Hepatocyte (in vitro differentiated cells): Measurements from ENCODE around the gene ZFC3H1. TPM values are rescaled to one million over a fixed set of nuclear protein-coding genes. Genes with fewer than 3 reads are reported as not detected.

Experiments used
- DNase-seq: peaks from one replicate; pipeline ENCODE4 v3.0.0-alpha.2; 2016; ENCODE audit warnings: low spot score
- H2AFZ ChIP-seq: fragments of 200-600 bp; sonication (generic); 2 replicates; pipeline ENCODE4 v1.6.0; 2016; ENCODE audit warnings: antibody characterized with exemption, mild to moderate bottlenecking
- H3K27ac ChIP-seq: fragments of 200-600 bp; sonication (generic); 2 replicates; pipeline ENCODE4 v1.5.1; 2016; ENCODE audit warnings: mild to moderate bottlenecking
- H3K27me3 ChIP-seq: fragments of 200-600 bp; sonication (generic); 2 replicates; pipeline ENCODE4 v1.6.1; 2016
- H3K36me3 ChIP-seq: fragments of 200-600 bp; sonication (generic); replicated peaks from 2 replicates; pipeline ENCODE4 v1.5.1; 2016; ENCODE audit warnings: low read depth; ENCODE audit not compliant: insufficient read depth
- H3K4me1 ChIP-seq: fragments of 200-600 bp; sonication (generic); 2 replicates; pipeline ENCODE4 v1.5.1; 2016; ENCODE audit warnings: mild to moderate bottlenecking, moderate library complexity; ENCODE audit not compliant: insufficient read depth
- H3K4me2 ChIP-seq: fragments of 200-600 bp; sonication (generic); 2 replicates; pipeline ENCODE4 v1.6.0; 2016
- H3K4me3 ChIP-seq: fragments of 200-600 bp; sonication (generic); 2 replicates; pipeline ENCODE4 v1.5.1; 2016; ENCODE audit warnings: mild to moderate bottlenecking
- H3K79me2 ChIP-seq: fragments of 200-600 bp; sonication (generic); 2 replicates; pipeline ENCODE4 v1.6.0; 2017; ENCODE audit warnings: mild to moderate bottlenecking
- H3K9me2 ChIP-seq: fragments of 200-600 bp; sonication (generic); replicated peaks from 2 replicates; pipeline ENCODE4 v1.6.0; 2017; ENCODE audit warnings: mild to moderate bottlenecking; ENCODE audit not compliant: insufficient read depth
- H3K9me3 ChIP-seq: fragments of 200-600 bp; sonication (generic); 2 replicates; pipeline ENCODE4 v1.5.1; 2016; ENCODE audit warnings: low read depth, mild to moderate bottlenecking
- H4K20me1 ChIP-seq: fragments of 200-600 bp; sonication (generic); 2 replicates; pipeline ENCODE4 v1.6.0; 2016; ENCODE audit warnings: mild to moderate bottlenecking; ENCODE audit not compliant: insufficient read depth, poor library complexity, severe bottlenecking
- CTCF ChIP-seq: fragments of 200-600 bp; sonication (generic); IDR thresholded peaks from 2 replicates; pipeline ENCODE4 v1.5.1; 2016; ENCODE audit warnings: antibody characterized with exemption, mild to moderate bottlenecking; ENCODE audit not compliant: poor library complexity
- EZH2 ChIP-seq: fragments of 200-600 bp; sonication (generic); IDR thresholded peaks from 2 replicates; pipeline ENCODE4 v1.6.1; 2016; ENCODE audit warnings: antibody characterized with exemption, mild to moderate bottlenecking, borderline replicate concordance
- EZH2phosphoT487 ChIP-seq: fragments of 200-600 bp; sonication (generic); IDR thresholded peaks from one replicate; pipeline ENCODE4 v1.6.1; 2018; ENCODE audit warnings: antibody characterized with exemption, mild to moderate bottlenecking, low read depth, moderate library complexity; ENCODE audit not compliant: unreplicated experiment, severe bottlenecking
- WGBS: methylation state at CpG from one replicate; pipeline ENCODE4 v1.1.6; 2016; ENCODE audit warnings: low lambda C conversion rate; ENCODE audit errors: missing lambda C conversion rate; 5-methylcytosine and 5-hydroxymethylcytosine counted together
- polyA plus RNA-seq: library from polyadenylated mRNA; unstranded; fragments of >200 nt; fragmentation: Nextera tagmentation; extraction: Ambion mirVana; gene quantifications from 2 replicates; pipeline ENCODE4 v1.2.1, GENCODE V29; 2016
- total RNA-seq: library from RNA; depleted of rRNA; stranded (reverse); fragments of >200 nt; gene quantifications from 2 replicates; pipeline ENCODE4 v1.2.3, GENCODE V29; 2014

ZFC3H1 gene
- total and polyA plus RNA-seq, 2 experiments from 2014 or later, result 28.0 to 48.6 TPM

- peaks cover 7% of the 10 kb centered on the region for H3K4me1 ChIP-seq
- DNase-seq, result no peak
- no peaks in the 10 kb centered on the region for H3K9me3 ChIP-seq
- H4K20me1 ChIP-seq, result peaks cover 15% of the 10 kb centered on the region
- no peak overlapping the region for H3K4me2 ChIP-seq
- no peaks in the 10 kb centered on the region for H3K27me3 ChIP-seq
- H3K79me2 ChIP-seq, result peaks cover 48% of the 10 kb centered on the region
- TF ChIP-seq EZH2phosphoT487, result no peak
- TF ChIP-seq EZH2, result no peak
- TF ChIP-seq CTCF, result no peak
- no peak overlapping the region for H3K27ac ChIP-seq
- no peak overlapping the region for H3K4me3 ChIP-seq
- no peak overlapping the region for H2AFZ ChIP-seq
- H3K36me3 ChIP-seq, result no peaks in the 10 kb centered on the region
- no peaks in the 10 kb centered on the region for H3K9me2 ChIP-seq
- WGBS, result 99% methylated on average over 5 of the region's 5 CpGs
These were observed 2.6 kb upstream of the ZFC3H1 start for GRCh38 chr12:71666259-71666658.

- 15% methylated on average over 4 of the region's 4 CpGs for WGBS
- peaks cover 27% of the 10 kb centered on the region for H4K20me1 ChIP-seq
- H3K4me2 ChIP-seq, result peak overlapping the region; percentile 81
- DNase-seq, result no peak
- H3K9me3 ChIP-seq, result no peaks in the 10 kb centered on the region
- peaks cover 7% of the 10 kb centered on the region for H3K4me1 ChIP-seq
- H3K79me2 ChIP-seq, result peaks cover 60% of the 10 kb centered on the region
- H3K36me3 ChIP-seq, result no peaks in the 10 kb centered on the region
- H2AFZ ChIP-seq, result peak overlapping the region; percentile 64
- peak overlapping the region; percentile 42 for H3K4me3 ChIP-seq
- peak overlapping the region; percentile 88 for H3K27ac ChIP-seq
- no peak for TF ChIP-seq EZH2
- no peaks in the 10 kb centered on the region for H3K9me2 ChIP-seq
- H3K27me3 ChIP-seq, result no peaks in the 10 kb centered on the region
These were observed 1.4 kb upstream of the ZFC3H1 start for GRCh38 chr12:71665090-71665463.

GRCh38 chr12:71664411-71665089 lies 902 bp upstream of the ZFC3H1 start:
- DNase-seq, result no peak

More at GRCh38 chr12:71664411-71665089, 902 bp upstream of the ZFC3H1 start:
- peak overlapping the region; percentile 88 for H3K27ac ChIP-seq
- WGBS, result 2% methylated on average over 20 of the region's 20 CpGs
- H3K27me3 ChIP-seq, result no peaks in the 10 kb centered on the region
- peaks cover 7% of the 10 kb centered on the region for H3K4me1 ChIP-seq
- H3K36me3 ChIP-seq, result no peaks in the 10 kb centered on the region
- H4K20me1 ChIP-seq, result peaks cover 32% of the 10 kb centered on the region
- peak overlapping the region; percentile 42 for H3K4me3 ChIP-seq
- H3K9me2 ChIP-seq, result no peaks in the 10 kb centered on the region
- H3K9me3 ChIP-seq, result no peaks in the 10 kb centered on the region
- peak overlapping the region; percentile 64 for H2AFZ ChIP-seq
- H3K79me2 ChIP-seq, result peaks cover 66% of the 10 kb centered on the region
- TF ChIP-seq EZH2phosphoT487 (no peak), EZH2 (no peak), CTCF (no peak)
- peak overlapping the region; percentile 81 for H3K4me2 ChIP-seq
